HG03196 (cell line): ENCODE results near the gene NRN1L.

Experiments used
- ATAC-seq: cut with Tn5 transposase; IDR thresholded peaks from one replicate; pipeline ENCODE4 v1.9.1; 2021; ENCODE audit not compliant: unreplicated experiment

Gene NRN1L

GRCh38 chr16:67934306-67935100 is 49.8 kb downstream of the NRN1L start:
- ATAC-seq, result no peak

- ATAC-seq, result no peak
Measured at GRCh38 chr16:67935101-67935401, 50.4 kb downstream of the NRN1L start.

- ATAC-seq, result peak; percentile 85
Measured at GRCh38 chr16:67935402-67936123, 50.9 kb downstream of the NRN1L start.
